ENCODE data around the gene PACRGL.

The PACRGL gene

GRCh38 chr4:20700007-20700761 is at the start of gene PACRGL:
Gene PACRGL (plus strand): TSS chr4:20700458. CDS start chr4:20704482, 4,024 bp downstream.
- DNase-seq: peak; percentile 95

DNA sequence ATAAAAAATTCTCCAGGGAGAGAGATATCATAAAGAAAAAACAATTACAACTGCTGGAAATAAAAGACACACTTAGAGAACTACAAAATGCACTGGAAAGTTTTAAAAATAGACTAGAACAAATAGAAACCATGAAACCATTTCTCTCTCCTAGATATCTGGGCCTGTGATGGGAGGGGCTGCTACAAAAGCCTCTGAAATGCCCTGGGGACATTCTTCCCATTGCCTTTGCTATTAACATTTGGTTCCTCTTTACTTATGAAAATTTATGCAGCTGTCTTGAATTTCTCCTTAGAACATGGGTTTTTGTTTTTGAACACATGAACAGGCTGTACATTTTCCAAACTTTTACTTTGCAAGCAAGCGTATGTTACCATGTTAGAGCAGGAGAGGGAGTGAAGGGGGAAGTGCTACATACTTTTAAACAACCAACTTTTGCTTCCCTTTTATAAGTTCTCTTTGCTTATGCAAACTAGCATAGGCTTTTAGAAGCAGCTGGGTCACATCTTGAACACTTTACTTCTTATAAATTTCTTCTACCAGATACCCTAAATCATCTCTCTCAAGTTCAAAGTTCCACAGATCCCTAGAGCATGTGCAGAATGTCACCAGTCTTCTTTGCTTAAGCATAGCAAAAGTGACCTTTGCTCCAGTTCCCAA is 47.9 kb upstream of the PACRGL start:
- DNase-seq: no peak

DNA sequence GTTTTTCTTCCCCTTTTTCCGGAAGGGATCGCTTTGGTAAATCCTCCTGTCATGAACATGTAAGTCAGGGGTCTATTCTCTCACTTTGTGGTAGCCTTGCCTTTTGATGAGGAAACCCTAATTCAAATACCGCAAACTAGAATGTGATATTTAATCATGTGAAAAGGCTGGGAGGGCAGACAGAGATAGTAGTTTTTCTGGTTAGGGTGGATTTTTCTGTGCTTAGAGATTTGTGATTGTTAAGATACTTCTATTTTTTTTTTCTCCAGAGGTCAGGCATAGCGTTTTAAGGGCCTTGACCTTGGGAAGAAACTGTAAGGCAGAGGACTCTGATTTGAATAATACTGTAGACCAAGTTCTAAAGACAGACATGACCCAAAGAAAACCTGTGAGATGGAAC is 41.8 kb upstream of the PACRGL start:
- DNase-seq: no peak

GRCh38 chr4:20662851-20663250 is 37.4 kb upstream of the PACRGL start:
- no peak for DNase-seq

GRCh38 chr4:20666012-20666860 is 34.0 kb upstream of the PACRGL start:
- DNase-seq: no peak

- no peak for DNase-seq
These were observed 28.0 kb upstream of the PACRGL start for GRCh38 chr4:20672262-20672661.

DNA sequence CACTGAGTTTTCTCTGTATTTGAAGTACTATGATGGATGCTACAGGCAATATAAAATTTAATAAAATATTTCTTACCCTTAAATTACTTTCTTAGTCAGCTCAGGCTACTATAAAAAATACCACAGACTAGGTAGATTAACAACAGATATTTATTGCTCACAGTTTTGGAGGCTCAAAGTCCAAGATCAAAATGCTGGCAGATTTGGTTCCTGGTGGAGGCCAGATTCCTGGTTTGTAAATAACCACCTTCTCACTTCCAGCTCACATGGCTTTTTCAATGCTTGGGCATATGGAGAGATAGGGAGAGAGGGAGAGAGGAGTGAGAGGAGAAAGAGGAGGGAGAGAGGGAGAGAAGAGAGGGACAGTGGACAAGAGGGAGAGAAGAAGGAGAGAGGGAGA is 24.5 kb upstream of the PACRGL start:
- no peak for DNase-seq

DNA sequence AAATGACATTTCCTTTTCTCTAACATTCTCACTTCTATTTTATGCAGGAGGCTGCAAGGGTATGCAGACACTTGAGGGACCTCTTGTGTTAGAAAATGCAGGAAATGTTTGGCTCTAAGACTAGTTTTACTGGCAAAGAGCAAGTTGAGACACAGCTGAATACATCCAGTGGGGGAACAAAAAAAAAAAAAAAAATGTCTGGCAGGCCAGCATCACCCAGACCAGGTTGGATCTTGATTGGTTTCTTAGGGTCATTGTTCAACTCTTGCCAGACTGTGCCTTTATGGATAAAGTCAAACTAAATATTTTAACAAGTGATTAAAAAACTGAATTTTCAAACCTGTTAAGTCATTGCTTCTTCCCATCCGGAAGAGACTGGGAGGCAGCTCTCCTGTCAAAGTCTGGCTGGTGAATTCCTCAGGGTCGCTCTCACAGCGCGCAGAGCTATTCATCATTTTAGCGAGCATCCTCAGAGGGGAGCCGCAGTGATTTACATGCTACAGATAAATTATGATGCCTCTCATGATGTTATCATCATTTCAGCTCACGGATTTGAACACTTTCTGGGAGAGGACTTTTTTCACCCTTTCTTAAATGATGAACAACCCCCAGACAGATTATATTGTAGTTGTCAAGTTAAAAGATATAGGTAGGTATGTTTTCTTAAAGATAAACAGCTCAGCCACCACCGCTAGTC is 23.6 kb upstream of the PACRGL start:
- no peak for DNase-seq

GRCh38 chr4:20678400-20678799 is 21.9 kb upstream of the PACRGL start:
- no peak for DNase-seq

DNA sequence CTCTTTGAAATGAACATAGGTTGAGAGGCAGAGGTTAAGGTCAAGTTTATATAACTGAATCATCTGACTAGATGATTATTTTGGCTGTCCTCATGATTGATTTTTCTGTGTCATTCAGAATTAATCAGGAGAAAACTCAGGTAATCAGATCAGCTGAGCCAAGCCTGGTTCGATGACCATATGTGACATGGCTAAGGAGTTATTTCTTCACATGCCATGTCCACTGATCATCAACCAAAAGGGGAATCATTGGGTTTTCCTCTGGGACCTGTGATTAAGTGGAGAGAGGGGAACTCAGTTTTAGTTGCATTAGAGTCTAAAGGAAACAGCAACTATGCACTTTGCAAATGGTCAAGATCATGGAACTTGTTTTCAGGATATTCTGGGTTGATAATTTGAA is 20.3 kb upstream of the PACRGL start:
- no peak for DNase-seq

GRCh38 chr4:20680736-20681135 is 19.5 kb upstream of the PACRGL start:
- no peak for DNase-seq

DNA sequence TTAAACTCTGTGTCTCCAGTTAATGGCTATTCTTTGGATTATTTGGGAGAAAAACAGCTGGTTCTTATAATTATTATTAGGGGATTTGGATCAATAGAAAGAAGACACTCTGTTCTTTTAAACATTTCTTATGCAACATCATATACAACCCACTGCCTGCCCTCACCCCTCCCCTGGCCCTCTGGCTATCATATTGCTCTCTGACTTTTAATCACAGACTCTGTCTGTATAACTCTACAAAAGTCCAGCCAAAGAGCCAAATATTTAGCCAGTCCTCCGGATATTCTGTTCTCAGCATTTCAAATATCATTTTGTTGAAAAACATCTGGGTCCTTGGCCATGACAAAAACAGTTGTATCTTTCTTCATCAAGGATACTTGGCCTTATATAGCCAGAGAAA is 19.0 kb upstream of the PACRGL start:
- DNase-seq: no peak

GRCh38 chr4:20682853-20683252 is 17.4 kb upstream of the PACRGL start:
- DNase-seq: no peak

DNA sequence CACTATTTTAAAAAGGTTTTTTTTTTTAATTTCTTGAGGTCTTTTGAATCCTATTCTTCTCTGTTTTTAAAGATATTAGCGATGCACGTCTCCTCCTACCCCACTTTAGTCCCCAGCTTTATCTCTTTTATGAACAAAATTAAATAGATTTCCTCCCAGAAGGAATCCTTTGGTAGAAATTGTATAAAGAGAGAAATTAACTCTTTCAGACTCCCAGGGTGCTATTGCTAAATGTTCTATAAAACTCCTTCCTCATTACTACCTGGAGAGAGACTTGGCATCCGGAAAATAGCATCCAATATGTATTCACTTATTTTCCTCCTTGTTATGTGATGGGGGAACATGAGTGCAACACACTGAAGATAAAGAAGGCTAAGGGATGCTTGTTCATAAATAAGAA is 16.5 kb upstream of the PACRGL start:
- no peak for DNase-seq

- no peak for DNase-seq
These were observed 15.2 kb upstream of the PACRGL start for GRCh38 chr4:20684852-20685763.

DNA sequence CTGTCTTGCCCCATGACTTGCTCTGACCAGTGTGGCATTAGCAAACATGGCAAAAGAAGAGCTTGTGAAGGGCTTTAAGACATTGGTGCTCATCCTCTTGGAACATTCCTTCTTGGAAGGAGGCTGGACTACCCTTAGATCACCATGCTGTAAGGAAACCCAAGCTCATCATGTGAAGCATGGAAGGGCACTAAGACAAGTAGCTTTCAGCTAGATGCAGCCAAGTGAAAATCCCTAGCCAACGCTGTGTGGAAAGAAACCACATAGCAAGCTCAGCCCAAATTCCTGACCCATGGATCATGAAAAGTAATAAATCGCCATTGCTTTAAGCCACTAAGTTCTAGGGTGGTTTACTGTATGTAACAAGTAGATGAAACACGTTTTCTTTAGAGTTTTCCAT is 12.4 kb upstream of the PACRGL start:
- DNase-seq: no peak

DNA sequence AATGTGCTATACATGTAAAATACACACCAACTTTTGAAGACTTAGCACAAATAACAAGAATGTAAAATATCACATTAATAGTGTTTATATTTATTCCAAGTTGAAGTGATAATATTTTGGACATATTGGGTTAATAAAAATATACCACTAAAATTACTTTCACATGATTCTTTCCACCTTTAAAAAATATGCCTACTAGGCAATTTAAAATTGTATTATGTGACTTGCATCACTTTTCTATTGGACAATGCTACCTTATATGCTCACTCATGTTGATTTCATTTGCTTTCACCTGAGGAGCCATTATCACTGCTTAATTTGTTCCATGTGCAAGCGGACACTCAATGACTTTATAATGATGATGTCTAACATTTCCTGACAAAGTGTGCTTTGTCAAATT is 3.4 kb upstream of the PACRGL start:
- no peak for DNase-seq

- no peak for DNase-seq
These were observed 1.9 kb upstream of the PACRGL start for GRCh38 chr4:20698382-20698781.

- DNase-seq: no peak
These were observed 1.4 kb upstream of the PACRGL start for GRCh38 chr4:20698820-20699219.

GRCh38 chr4:20711335-20711734 is 11.1 kb downstream of the PACRGL start:
- DNase-seq: no peak

- DNase-seq: no peak
These were observed 22.8 kb downstream of the PACRGL start for GRCh38 chr4:20723019-20723418.

- no peak for DNase-seq
These were observed 23.2 kb downstream of the PACRGL start for GRCh38 chr4:20723463-20723862.

Measured in stimulated activated CD4-positive, alpha-beta T cell treated with anti-CD3 and anti-CD28 coated beads, Interleukin-15, amount 100 ng/mL, for 24 hours (primary cell).